ENCODE results near the gene UMAD1.

The UMAD1 gene

DNA sequence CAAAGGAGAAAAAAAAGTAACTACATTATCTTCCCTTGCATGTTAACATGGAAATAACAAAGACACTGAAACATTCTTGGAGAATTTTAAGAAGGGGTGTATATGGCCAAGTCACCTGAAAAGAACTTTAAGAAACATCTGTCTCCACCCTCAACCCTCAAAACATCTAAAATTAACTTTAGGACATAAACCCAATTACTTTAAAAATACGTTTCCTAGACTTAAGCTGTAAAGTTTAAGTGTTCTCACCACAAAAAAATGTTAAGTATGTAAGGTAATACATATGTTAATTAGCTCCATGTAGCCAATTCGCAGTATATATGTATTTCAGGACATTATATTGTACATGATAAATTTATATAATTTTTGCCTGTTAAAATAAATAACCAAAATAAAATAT, 257.0 kb downstream of the UMAD1 start:
- DNase-seq (ENCODE audit: insufficient read length, low spot score) = no peak
- no peak for TF ChIP-seq POLR2A (IDR thresholded peaks at IDR 0.05; ENCODE audit: low read depth, low read length)
- peak; percentile 15 for FAIRE-seq

GRCh38 chr7:7897949-7898515, 257.5 kb downstream of the UMAD1 start:
- DNase-seq (ENCODE audit: insufficient read length, low spot score) = no peak
- no peak for FAIRE-seq

GRCh38 chr7:7902845-7903244, 262.3 kb downstream of the UMAD1 start:
- TF ChIP-seq POLR2A (IDR thresholded peaks at IDR 0.05; ENCODE audit: low read depth, low read length) = no peak
- DNase-seq (ENCODE audit: insufficient read length, low spot score) (no peak), FAIRE-seq (peak; percentile 88)

More at GRCh38 chr7:7897949-7898515, 257.5 kb downstream of the UMAD1 start:
- TF ChIP-seq POLR2A (IDR thresholded peaks at IDR 0.05; ENCODE audit: low read depth, low read length) = no peak

GRCh38 chr7:7907306-7907705, 266.8 kb downstream of the UMAD1 start:
- DNase-seq (ENCODE audit: insufficient read length, low spot score) (no peak), FAIRE-seq (no peak)
- TF ChIP-seq POLR2A (IDR thresholded peaks at IDR 0.05; ENCODE audit: low read depth, low read length) = no peak

GRCh38 chr7:7908622-7909145, 268.1 kb downstream of the UMAD1 start:
- TF ChIP-seq POLR2A (IDR thresholded peaks at IDR 0.05; ENCODE audit: low read depth, low read length) = no peak
- DNase-seq (ENCODE audit: insufficient read length, low spot score) (no peak), FAIRE-seq (no peak)

DNA sequence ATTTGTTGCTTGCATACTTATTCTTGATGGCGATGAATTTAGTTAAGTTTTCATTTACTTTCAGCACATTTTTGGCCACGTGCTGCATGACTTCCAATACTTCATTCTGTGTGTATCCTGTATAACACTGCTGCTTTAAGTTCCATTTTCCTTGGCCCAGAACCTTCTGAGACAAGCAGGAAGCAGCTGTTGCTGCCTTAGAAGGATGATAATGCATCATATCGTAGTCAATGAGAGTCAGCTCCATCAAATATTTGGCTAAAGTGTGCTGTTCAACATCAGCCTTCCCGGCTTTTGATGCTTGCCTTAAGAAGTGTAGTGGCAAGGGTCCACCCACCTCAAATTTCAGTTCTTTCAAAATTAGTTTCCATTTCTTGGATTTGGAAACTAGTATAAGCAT, 268.8 kb downstream of the UMAD1 start:
- no peak for DNase-seq (ENCODE audit: insufficient read length, low spot score)
- FAIRE-seq = peak; percentile 27
- TF ChIP-seq POLR2A (IDR thresholded peaks at IDR 0.05; ENCODE audit: low read depth, low read length) = no peak

- DNase-seq (ENCODE audit: insufficient read length, low spot score) (peak; percentile 7), FAIRE-seq (peak; percentile 55)
- no peak for TF ChIP-seq POLR2A (IDR thresholded peaks at IDR 0.05; ENCODE audit: low read depth, low read length)
Observed at GRCh38 chr7:7911369-7912123, 271.0 kb downstream of the UMAD1 start.

GRCh38 chr7:7912937-7913336, 272.4 kb downstream of the UMAD1 start:
- FAIRE-seq = no peak
- TF ChIP-seq POLR2A (IDR thresholded peaks at IDR 0.05; ENCODE audit: low read depth, low read length) = no peak
- DNase-seq (ENCODE audit: insufficient read length, low spot score) = no peak

- no peak for DNase-seq (ENCODE audit: insufficient read length, low spot score)
- no peak for FAIRE-seq
Observed at GRCh38 chr7:7913504-7913903, 273.0 kb downstream of the UMAD1 start.

DNA sequence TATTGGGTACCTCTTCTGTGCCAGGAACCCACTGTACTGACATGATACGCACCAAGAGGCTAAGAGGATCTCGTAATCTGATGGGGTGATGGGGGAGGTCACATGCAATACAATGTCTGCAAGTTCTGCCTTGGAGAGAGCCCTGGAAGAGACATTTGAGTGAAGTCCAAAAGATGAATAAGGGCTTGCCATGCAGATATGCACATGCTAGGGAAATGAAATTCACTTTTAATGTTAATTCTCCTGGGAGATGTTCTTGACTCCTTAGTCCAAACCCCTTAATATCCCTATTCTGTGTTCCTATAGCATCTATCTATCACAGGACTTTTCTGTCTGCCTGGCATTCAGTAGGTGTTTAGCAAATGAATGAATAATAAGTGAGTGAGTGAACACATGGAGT, 274.0 kb downstream of the UMAD1 start:
- FAIRE-seq = no peak
- TF ChIP-seq POLR2A (IDR thresholded peaks at IDR 0.05; ENCODE audit: low read depth, low read length) = no peak
- DNase-seq (ENCODE audit: insufficient read length, low spot score) = no peak

More at GRCh38 chr7:7913504-7913903, 273.0 kb downstream of the UMAD1 start:
- TF ChIP-seq POLR2A (IDR thresholded peaks at IDR 0.05; ENCODE audit: low read depth, low read length) = no peak

GRCh38 chr7:7916064-7916463, 275.5 kb downstream of the UMAD1 start:
- no peak for TF ChIP-seq POLR2A (IDR thresholded peaks at IDR 0.05; ENCODE audit: low read depth, low read length)
- FAIRE-seq = no peak
- DNase-seq (ENCODE audit: insufficient read length, low spot score) = no peak

DNA sequence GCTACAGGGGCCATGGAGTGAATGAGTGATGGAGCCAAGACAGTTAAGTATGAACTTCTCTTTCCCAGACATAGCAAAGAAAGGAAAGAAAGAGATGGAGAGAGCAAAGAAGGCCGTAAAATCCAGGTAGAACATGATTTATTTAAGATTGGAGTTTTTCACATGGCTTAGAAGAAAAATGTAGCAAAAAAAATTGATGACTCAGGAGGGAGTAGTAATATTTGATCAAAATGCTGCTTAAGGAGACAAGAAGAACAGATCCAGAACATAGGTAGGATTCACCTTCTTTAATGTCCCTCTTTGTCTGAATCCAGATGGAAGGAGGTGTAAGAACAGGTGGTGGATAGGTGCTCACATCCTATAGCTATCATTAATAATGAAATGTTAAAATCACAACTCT, 277.0 kb downstream of the UMAD1 start:
- TF ChIP-seq POLR2A (IDR thresholded peaks at IDR 0.05; ENCODE audit: low read depth, low read length) = no peak
- no peak for FAIRE-seq
- no peak for DNase-seq (ENCODE audit: insufficient read length, low spot score)

DNA sequence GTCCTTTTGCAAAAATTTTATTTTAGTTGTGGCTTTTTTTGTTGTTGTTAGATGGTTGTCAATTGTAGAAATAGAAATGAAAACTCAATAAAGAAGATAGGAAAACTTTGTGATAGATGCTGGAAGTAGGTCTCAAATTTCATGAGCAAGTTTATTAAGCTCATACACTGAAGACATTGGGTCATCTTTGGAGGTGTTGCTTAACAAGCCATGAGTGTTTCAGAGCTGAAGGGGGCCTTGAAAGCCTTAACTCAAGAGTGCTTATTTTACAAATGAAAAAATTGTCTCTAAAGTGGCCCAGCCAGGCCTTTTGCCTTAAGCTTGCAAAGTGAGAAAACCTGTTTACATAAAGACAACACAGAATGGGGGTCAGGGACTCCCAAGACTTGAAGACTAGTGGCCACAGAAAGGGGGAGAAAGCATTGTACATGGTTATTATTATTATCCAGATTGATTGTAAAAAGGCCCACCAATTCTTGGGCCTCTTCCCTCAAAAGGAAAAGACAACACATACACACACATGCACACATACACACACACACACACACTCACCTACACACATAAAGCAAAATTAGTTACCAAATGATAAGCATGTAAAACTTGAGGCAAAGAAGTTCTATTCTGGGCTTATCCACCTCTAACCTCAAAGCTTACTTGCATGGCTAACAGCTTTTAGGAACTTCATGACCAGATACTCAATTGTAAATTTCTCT, 278.3 kb downstream of the UMAD1 start:
- TF ChIP-seq POLR2A (IDR thresholded peaks at IDR 0.05; ENCODE audit: low read depth, low read length) = no peak
- DNase-seq (ENCODE audit: insufficient read length, low spot score) = no peak
- peak; percentile 41 for FAIRE-seq

- FAIRE-seq = no peak
Observed at GRCh38 chr7:7919449-7919945, 278.9 kb downstream of the UMAD1 start.

More at GRCh38 chr7:7919449-7919945, 278.9 kb downstream of the UMAD1 start:
- no peak for DNase-seq (ENCODE audit: insufficient read length, low spot score)
- no peak for TF ChIP-seq POLR2A (IDR thresholded peaks at IDR 0.05; ENCODE audit: low read depth, low read length)
